B cell (primary cell): Measurements from ENCODE around the gene RND1. TPM values are rescaled to one million over a fixed set of nuclear protein-coding genes. Genes with fewer than 3 reads are reported as not detected.
"Not testable (repeated sequence)": the region's sequence is repeated elsewhere in the genome, so short reads cannot be mapped to it uniquely, and the experiment has no call there.

Source experiments
- ATAC-seq: fragments of 200-7000 bp; cut with Tn5 transposase; one replicate; pipeline ENCODE4 v1.10.0; 2021; ENCODE audit warnings: low read depth, mild to moderate bottlenecking, moderate number of reproducible peaks, moderate library complexity
- CTCF ChIA-PET: fragments of 350-600 bp; sonication (Branson Sonifier 250); formaldehyde crosslinking; loops from one replicate; lab custom pipeline; 2021; ENCODE audit warnings: antibody characterized with exemption, inconsistent platforms; lab: Charles Lee
- POLR2A ChIA-PET: fragments of 350-600 bp; sonication (Branson Sonifier 250); formaldehyde crosslinking; loops from one replicate; lab custom pipeline; 2021; ENCODE audit warnings: antibody characterized with exemption; lab: Charles Lee
- DNase-seq: peaks from one replicate; pipeline ENCODE4 v3.0.0; 2013
- H2AFZ ChIP-seq: 2 replicates; pipeline ENCODE4 v1.6.1; 2012; ENCODE audit warnings: mild to moderate bottlenecking, low read depth, low read length; ENCODE audit not compliant: insufficient read depth, poor library complexity, severe bottlenecking
- H3K27ac ChIP-seq, 2 donors: 1 replicate in 1 of 2; 2 replicates in 1 of 2; pipeline ENCODE4 v1.5.1; 2012 to 2013; ENCODE audit warnings: low read length in 2 of 2, mild to moderate bottlenecking in 2 of 2, moderate library complexity in 1 of 2
- H3K27me3 ChIP-seq, 4 experiments: fragments of 200-600 bp in 1 of 4; sonication (generic) in 1 of 4; replicated peaks in 1 of 4; 1 replicate in 2 of 4; 2 replicates in 2 of 4; pipeline versions ENCODE4 v1.6.1 to v1.7.0; 2013 to 2016; ENCODE audit warnings: low read length in 3 of 4, mild to moderate bottlenecking in 2 of 4, mixed read lengths in 1 of 4, moderate library complexity in 1 of 4; ENCODE audit not compliant: insufficient read depth in 4 of 4, control insufficient read depth in 3 of 4; ENCODE audit errors: control extremely low read depth in 1 of 4
- H3K36me3 ChIP-seq, 2 experiments: replicated peaks in 1 of 2; 1 replicate in 1 of 2; 2 replicates in 1 of 2; pipeline versions ENCODE4 v1.6.1 to v1.7.1; 2013; ENCODE audit warnings: low read length in 1 of 2; ENCODE audit not compliant: insufficient read depth in 2 of 2, control insufficient read depth in 1 of 2; ENCODE audit errors: control extremely low read depth in 1 of 2, extremely low read depth in 1 of 2
- H3K4me1 ChIP-seq, 2 donors: fragments of 200-600 bp in 1 of 2; sonication (generic) in 1 of 2; 1 replicate in 1 of 2; 2 replicates in 1 of 2; pipeline versions ENCODE4 v1.5.1 to v1.6.1; 2013 to 2017; ENCODE audit warnings: low read length in 2 of 2; ENCODE audit not compliant: control insufficient read depth in 2 of 2, insufficient read depth in 2 of 2
- H3K4me2 ChIP-seq: replicated peaks from 2 replicates; pipeline ENCODE3; 2012; ENCODE audit warnings: mild to moderate bottlenecking, low read depth, low read length; ENCODE audit not compliant: poor library complexity, severe bottlenecking
- H3K4me3 ChIP-seq, 5 experiments: fragments of 200-600 bp in 1 of 5; sonication (generic) in 1 of 5; 1 replicate in 3 of 5; 2 replicates in 2 of 5; pipeline versions ENCODE4 v1.5.1 to v1.7.0; 2011 to 2016; ENCODE audit warnings: low read length in 4 of 5, mild to moderate bottlenecking in 4 of 5, low read depth in 2 of 5, control low read depth in 1 of 5, moderate library complexity in 1 of 5; ENCODE audit not compliant: insufficient read depth in 1 of 5; ENCODE audit errors: control extremely low read depth in 1 of 5, extremely low read depth in 1 of 5
- H3K79me2 ChIP-seq: fragments of 200-600 bp; sonication (generic); one replicate; pipeline ENCODE4 v1.6.0; 2016; ENCODE audit warnings: low read length; ENCODE audit not compliant: control insufficient read depth, insufficient read depth
- H3K9ac ChIP-seq: fragments of 200-600 bp; sonication (generic); 2 replicates; pipeline ENCODE4 v1.6.1; 2017; ENCODE audit warnings: mild to moderate bottlenecking, low read length, moderate library complexity
- H3K9me3 ChIP-seq, 3 donors: one replicate each; pipeline versions ENCODE4 v1.6.1 to v1.7.1; 2013; ENCODE audit warnings: low read length in 2 of 3; ENCODE audit not compliant: control insufficient read depth in 2 of 3, insufficient read depth in 1 of 3; ENCODE audit errors: control extremely low read depth in 1 of 3
- H4K20me1 ChIP-seq: 2 replicates; pipeline ENCODE4 v1.6.0; 2012; ENCODE audit warnings: mild to moderate bottlenecking, low read length; ENCODE audit not compliant: insufficient read depth, control insufficient read depth, poor library complexity, severe bottlenecking
- H3K27ac Mint-ChIP-seq: one replicate; pipeline ENCODE4 v1.8.0; 2021; ENCODE audit warnings: mixed read lengths
- H3K27me3 Mint-ChIP-seq: one replicate; pipeline ENCODE4 v1.8.0; 2021; ENCODE audit warnings: mixed read lengths
- H3K4me1 Mint-ChIP-seq: one replicate; pipeline ENCODE4 v1.8.0; 2021; ENCODE audit warnings: mixed read lengths
- H3K4me3 Mint-ChIP-seq: one replicate; pipeline ENCODE4 v1.8.0; 2021; ENCODE audit warnings: mixed read lengths
- H3K9me3 Mint-ChIP-seq: one replicate; pipeline ENCODE4 v1.8.0; 2022; ENCODE audit warnings: mixed read lengths; ENCODE audit not compliant: insufficient read depth
- EZH2 ChIP-seq: IDR thresholded peaks from 2 replicates; pipeline ENCODE4 v1.6.1; 2012; ENCODE audit warnings: borderline replicate concordance, low read depth, mild to moderate bottlenecking, moderate library complexity, low read length; ENCODE audit not compliant: insufficient read depth, poor library complexity, severe bottlenecking
- WGBS: methylation state at CpG from one replicate; pipeline ENCODE4 v1.1.5; 2013; ENCODE audit warnings: missing lambda C conversion rate; ENCODE audit not compliant: insufficient coverage; 5-methylcytosine and 5-hydroxymethylcytosine counted together
- intact Hi-C: fragments of 100-400 bp; cut with micrococcal nuclease; formaldehyde crosslinking; loops from one replicate; pipeline ENCODE4 v1.10.0; 2022
- polyA plus RNA-seq: library from polyadenylated mRNA; depleted of rRNA; stranded (reverse); fragments of >200 nt; gene quantifications from 2 replicates; pipeline ENCODE4 v1.2.3, GENCODE V29; 2012
- total RNA-seq, 2 donors: library from RNA; stranded (reverse); fragments of 120-200 nt in 1 of 2; gene quantifications; 1 replicate in 1 of 2; 2 replicates in 1 of 2; pipeline versions ENCODE4 v1.2.3 to v1.2.4, GENCODE V29; 2013 to 2022
- TF ChIP-seq, protein P1 (sequence below): fragments of 200-600 bp; IDR thresholded peaks from one replicate; pipeline ENCODE4 v1.8.0; 2022; ENCODE audit warnings: antibody characterized with exemption, mild to moderate bottlenecking

RND1 gene
- total and polyA plus RNA-seq, 2 donors (not counting 1 experiment from before 2014, with no cell fraction given), result 7.3 to 19.5 TPM

DNA sequence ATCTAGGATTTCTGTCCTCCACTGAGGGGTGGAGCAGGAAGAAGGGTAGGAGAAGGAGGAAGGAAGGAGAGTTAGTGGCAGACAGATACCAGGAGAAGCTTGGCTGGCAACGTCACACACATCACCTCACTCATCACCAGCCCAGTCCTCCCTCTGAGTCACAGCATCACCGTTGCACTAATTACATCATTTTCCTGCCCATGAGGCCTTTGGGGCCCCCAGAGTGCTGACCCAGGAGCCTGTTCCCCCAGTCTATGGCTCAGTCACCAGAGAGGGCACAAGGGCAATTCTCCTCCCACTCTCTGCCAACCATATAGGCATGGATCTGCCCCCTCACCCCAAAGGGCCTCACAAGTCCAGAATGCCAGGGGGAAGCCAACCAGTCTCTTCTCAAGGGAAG, 4.6 kb downstream of the RND1 start:
- H3K4me2 ChIP-seq, result no peak overlapping the region

DNA sequence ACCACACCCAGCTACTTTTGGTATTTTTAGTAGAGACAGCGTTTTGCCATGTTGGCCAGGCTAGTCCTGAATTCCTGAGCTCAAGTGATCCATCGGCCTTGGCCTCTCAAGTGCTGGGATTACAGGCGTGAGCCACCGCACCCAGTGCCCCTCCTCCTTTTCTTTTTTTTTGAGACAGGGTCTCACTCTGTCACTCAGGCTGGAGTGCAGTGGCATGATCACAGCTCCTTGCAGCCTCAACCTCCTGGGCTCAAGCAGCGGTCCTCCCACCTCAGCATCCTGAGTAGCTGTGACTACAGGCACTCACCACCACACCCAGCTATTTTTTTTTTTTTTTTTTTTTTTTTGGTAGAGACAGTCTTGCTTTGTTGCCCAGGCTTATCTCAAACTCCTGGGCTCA, 5.4 kb downstream of the RND1 start:
- H3K4me3 ChIP-seq, H3K27me3 Mint-ChIP-seq, H3K9me3 Mint-ChIP-seq, H2AFZ ChIP-seq, DNase-seq, H3K9me3 ChIP-seq, ATAC-seq, H3K79me2 ChIP-seq, H3K4me3 Mint-ChIP-seq, H4K20me1 ChIP-seq, H3K27ac ChIP-seq, H3K27ac Mint-ChIP-seq, H3K9ac ChIP-seq, intact Hi-C loops, H3K36me3 ChIP-seq, H3K27me3 ChIP-seq, H3K4me2 ChIP-seq: not testable (repeated sequence)
- H3K4me1 ChIP-seq, result peaks cover 16 to 22% of the 10 kb centered on the region in 2 donors
- POLR2A ChIA-PET, result interaction anchor here (0.6 kb wide), 1 partner anchor 8 kb away, joined by 4 read pairs; the partner anchor contains the start of gene DDX23
- CTCF ChIA-PET, result interaction anchor here (13.1 kb wide), 1 partner anchor 30 kb away, joined by 303 read pairs; no protein-coding TSS in a partner anchor
- peaks cover 26% of the 10 kb centered on the region for H3K4me1 Mint-ChIP-seq
- 100% methylated on average over 4 of the region's 5 CpGs for WGBS

More for the DNA sequence above, 4.6 kb downstream of the RND1 start:
- H3K4me3 ChIP-seq, result no peak overlapping the region
- no peak overlapping the region for H3K27ac Mint-ChIP-seq
- intact Hi-C loops, result no loop called here
- 56% methylated on average over 2 of the region's 2 CpGs for WGBS
- H3K27me3 Mint-ChIP-seq, result no peaks in the 10 kb centered on the region
- H3K4me1 Mint-ChIP-seq, result peaks cover 33% of the 10 kb centered on the region
- peaks cover 0 to 9% (median 1%) of the 10 kb centered on the region in 4 experiments for H3K27me3 ChIP-seq
- no peak overlapping the region for H3K9ac ChIP-seq
- ChIA-PET CTCF (interaction anchor here (9.3 to 13.1 kb wide), 2 partner anchors 8 to 29 kb away, joined by 82 to 303 read pairs; partner anchors contain the start of gene DDX23), POLR2A (interaction anchor here (0.6 kb wide), 1 partner anchor 9 kb away, joined by 4 read pairs; the partner anchor contains the start of gene DDX23)
- no peaks in the 10 kb centered on the region for H3K9me3 Mint-ChIP-seq
- no peak overlapping the region for H3K4me3 Mint-ChIP-seq
- DNase-seq, result no peak
- H4K20me1 ChIP-seq, result no peaks in the 10 kb centered on the region
- no peak overlapping the region for H3K27ac ChIP-seq
- no peak for TF ChIP-seq EZH2
- TF ChIP-seq, protein P1, sequence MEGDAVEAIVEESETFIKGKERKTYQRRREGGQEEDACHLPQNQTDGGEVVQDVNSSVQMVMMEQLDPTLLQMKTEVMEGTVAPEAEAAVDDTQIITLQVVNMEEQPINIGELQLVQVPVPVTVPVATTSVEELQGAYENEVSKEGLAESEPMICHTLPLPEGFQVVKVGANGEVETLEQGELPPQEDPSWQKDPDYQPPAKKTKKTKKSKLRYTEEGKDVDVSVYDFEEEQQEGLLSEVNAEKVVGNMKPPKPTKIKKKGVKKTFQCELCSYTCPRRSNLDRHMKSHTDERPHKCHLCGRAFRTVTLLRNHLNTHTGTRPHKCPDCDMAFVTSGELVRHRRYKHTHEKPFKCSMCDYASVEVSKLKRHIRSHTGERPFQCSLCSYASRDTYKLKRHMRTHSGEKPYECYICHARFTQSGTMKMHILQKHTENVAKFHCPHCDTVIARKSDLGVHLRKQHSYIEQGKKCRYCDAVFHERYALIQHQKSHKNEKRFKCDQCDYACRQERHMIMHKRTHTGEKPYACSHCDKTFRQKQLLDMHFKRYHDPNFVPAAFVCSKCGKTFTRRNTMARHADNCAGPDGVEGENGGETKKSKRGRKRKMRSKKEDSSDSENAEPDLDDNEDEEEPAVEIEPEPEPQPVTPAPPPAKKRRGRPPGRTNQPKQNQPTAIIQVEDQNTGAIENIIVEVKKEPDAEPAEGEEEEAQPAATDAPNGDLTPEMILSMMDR, result no peak
- no peaks in the 10 kb centered on the region for H3K36me3 ChIP-seq
- H2AFZ ChIP-seq, result no peak overlapping the region
- H3K9me3 ChIP-seq, result no peaks in the 10 kb centered on the region
- H3K4me1 ChIP-seq, result peaks cover 19 to 28% of the 10 kb centered on the region in 2 donors
- peaks cover 2% of the 10 kb centered on the region for H3K79me2 ChIP-seq
- ATAC-seq, result no peak
